A549 treated with RU486 at 1 μM for 4 hours (cell line): Measurements from ENCODE around the gene RGS21. TPM values are rescaled to one million over a fixed set of nuclear protein-coding genes. Genes with fewer than 3 reads are reported as not detected.

ENCODE experiments used
- total RNA-seq: library from RNA; stranded (reverse); fragments of 200-300 nt; extraction: Qiagen RNA extraction; gene quantifications from 5 replicates; pipeline ENCODE4 v1.2.3, GENCODE V29; 2022; ENCODE audit warnings: low read depth

Gene RGS21
- not detected in 5 replicates for total RNA-seq

GRCh38 chr1:192316942-192317450 lies at the start of gene RGS21:
TSS of gene RGS21 (plus strand) at chr1:192316992. CDS start at chr1:192343037, 26,045 bp downstream.

Other genes starting within 250 kb of the RGS21 start
- gene RGS18, start 158.5 kb upstream of the RGS21 start, total RNA-seq, result not detected in 5 replicates